Transverse colon (tissue), 4 donors: ENCODE measurements around the gene RYR3. TPM values are rescaled to one million over a fixed set of nuclear protein-coding genes. Genes with fewer than 3 reads are reported as not detected.

Source experiments
- DNase-seq: peaks from one replicate; pipeline ENCODE4 v3.0.0-alpha.2; 2019
- H3K27ac ChIP-seq, 4 donors: fragments of 200-600 bp; sonication (generic); 2 replicates each; pipeline ENCODE4 v1.5.1; 2016 to 2018; ENCODE audit warnings: inconsistent platforms in 4 of 4
- H3K27me3 ChIP-seq: fragments of 200-600 bp; sonication (generic); 2 replicates; pipeline ENCODE4 v1.5.1; 2017; ENCODE audit warnings: inconsistent platforms
- H3K36me3 ChIP-seq, 4 donors: fragments of 200-600 bp; sonication (generic); 2 replicates each; pipeline ENCODE4 v1.5.1; 2017 to 2019; ENCODE audit warnings: inconsistent platforms in 4 of 4
- H3K4me1 ChIP-seq, 4 donors: fragments of 200-600 bp; sonication (generic); 2 replicates each; pipeline ENCODE4 v1.5.1; 2017 to 2020; ENCODE audit warnings: inconsistent platforms in 4 of 4
- H3K4me3 ChIP-seq, 4 donors: fragments of 200-600 bp; sonication (generic); 1 replicate in 1 of 4; 2 replicates in 3 of 4; pipeline versions ENCODE4 v1.5.1 to v1.6.1; 2017 to 2019; ENCODE audit warnings: inconsistent platforms in 4 of 4
- H3K9me3 ChIP-seq, 2 donors: fragments of 200-600 bp; sonication (generic); 2 replicates each; pipeline ENCODE4 v1.5.1; 2017 to 2019; ENCODE audit warnings: inconsistent platforms in 2 of 2
- EP300 ChIP-seq: sonication (generic); formaldehyde crosslinking; IDR thresholded peaks from one replicate; pipeline ENCODE4 v1.6.1; 2017; ENCODE audit warnings: antibody characterized with exemption, low read depth
- POLR2A ChIP-seq: fragments of 450-650 bp; IDR thresholded peaks from one replicate; pipeline ENCODE4 v1.6.1; 2016; ENCODE audit warnings: antibody characterized with exemption, mild to moderate bottlenecking, moderate library complexity
- POLR2AphosphoS5 ChIP-seq, 3 donors: sonication (generic); formaldehyde crosslinking; IDR thresholded peaks; one replicate each; pipeline ENCODE4 v1.6.1; 2016; ENCODE audit warnings: antibody characterized with exemption in 3 of 3
- WGBS, 2 donors: methylation state at CpG; one replicate each; pipeline ENCODE4 v1.1.5; 2018; ENCODE audit warnings: low coverage in 1 of 2; 5-methylcytosine and 5-hydroxymethylcytosine counted together
- in situ Hi-C, 4 donors: fragments of 200-750 bp; cut with MboI; loops; one replicate each; pipeline versions ENCODE4 v1.15.0 to v1.15.1; 2017; ENCODE audit warnings: low sequenced_read_pairs in 3 of 4, low pct_ligation_motif_present in 1 of 4, low pct_unique_long_range_greater_than_20kb in 1 of 4
- intact Hi-C: fragments of 100-400 bp; cut with DNase I; formaldehyde crosslinking; loops from one replicate; pipeline ENCODE4 v1.15.1; 2023; ENCODE audit warnings: low total_unique reads
- total RNA-seq, 4 donors: library from RNA; depleted of rRNA; stranded (reverse); fragments of >200 nt; gene quantifications; one replicate each; pipeline ENCODE4 v1.1.0, GENCODE V29; 2016
- TF ChIP-seq, protein P1 (sequence below), 5 experiments: fragments of 200-600 bp in 3 of 5; fragments of 450-650 bp in 2 of 5; sonication (generic) in 3 of 5; IDR thresholded peaks; 1 replicate in 2 of 5; 2 replicates in 3 of 5; pipeline ENCODE4 v1.5.1; 2016 to 2017; ENCODE audit warnings: antibody characterized with exemption in 5 of 5, inconsistent platforms in 3 of 5, mild to moderate bottlenecking in 2 of 5, moderate library complexity in 1 of 5

Gene RYR3
- total RNA-seq, 4 donors from 2014 or later = 0.96 to 9.7 (median 5.4) TPM

GRCh38 chr15:33788906-33789540 lies 478.3 kb downstream of the RYR3 start:
- in situ Hi-C loops = no loop called here
- H3K27ac ChIP-seq = no peak overlapping the region
- H3K27me3 ChIP-seq = no peaks in the 10 kb centered on the region
- intact Hi-C loops = no loop called here
- DNase-seq = no peak
- no peak for TF ChIP-seq POLR2A
- TF ChIP-seq EP300 = no peak
- TF ChIP-seq POLR2AphosphoS5 (IDR thresholded peaks at IDR 0.05) = no peak
- TF ChIP-seq, protein P1, sequence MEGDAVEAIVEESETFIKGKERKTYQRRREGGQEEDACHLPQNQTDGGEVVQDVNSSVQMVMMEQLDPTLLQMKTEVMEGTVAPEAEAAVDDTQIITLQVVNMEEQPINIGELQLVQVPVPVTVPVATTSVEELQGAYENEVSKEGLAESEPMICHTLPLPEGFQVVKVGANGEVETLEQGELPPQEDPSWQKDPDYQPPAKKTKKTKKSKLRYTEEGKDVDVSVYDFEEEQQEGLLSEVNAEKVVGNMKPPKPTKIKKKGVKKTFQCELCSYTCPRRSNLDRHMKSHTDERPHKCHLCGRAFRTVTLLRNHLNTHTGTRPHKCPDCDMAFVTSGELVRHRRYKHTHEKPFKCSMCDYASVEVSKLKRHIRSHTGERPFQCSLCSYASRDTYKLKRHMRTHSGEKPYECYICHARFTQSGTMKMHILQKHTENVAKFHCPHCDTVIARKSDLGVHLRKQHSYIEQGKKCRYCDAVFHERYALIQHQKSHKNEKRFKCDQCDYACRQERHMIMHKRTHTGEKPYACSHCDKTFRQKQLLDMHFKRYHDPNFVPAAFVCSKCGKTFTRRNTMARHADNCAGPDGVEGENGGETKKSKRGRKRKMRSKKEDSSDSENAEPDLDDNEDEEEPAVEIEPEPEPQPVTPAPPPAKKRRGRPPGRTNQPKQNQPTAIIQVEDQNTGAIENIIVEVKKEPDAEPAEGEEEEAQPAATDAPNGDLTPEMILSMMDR (IDR thresholded peaks at IDR 0.05) = no peak
- no peaks in the 10 kb centered on the region for H3K36me3 ChIP-seq
- no peak overlapping the region for H3K4me3 ChIP-seq
- no peaks in the 10 kb centered on the region for H3K4me1 ChIP-seq
- no peaks in the 10 kb centered on the region for H3K9me3 ChIP-seq
- 44 to 55% methylated on average over 9 of the region's 9 CpGs for WGBS, 2 donors

DNA sequence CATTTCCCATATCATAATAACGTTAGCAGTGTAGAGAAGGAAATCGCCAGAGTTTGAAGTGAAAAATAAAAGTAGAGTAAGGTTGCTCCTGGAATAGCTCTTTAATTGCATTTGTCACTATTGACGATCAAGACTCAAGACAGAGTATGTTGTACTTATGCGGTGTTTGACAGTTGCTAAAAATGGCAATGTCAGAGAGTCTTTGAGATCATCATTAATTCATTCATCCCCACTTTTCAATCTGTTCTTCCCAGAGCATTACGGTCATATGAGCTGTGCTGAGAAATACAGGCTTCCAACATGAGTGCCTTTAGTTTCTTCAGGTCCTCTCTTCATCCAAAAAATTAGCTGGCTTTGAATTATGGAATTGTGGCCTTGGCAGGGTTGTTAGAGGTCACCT lies 483.7 kb downstream of the RYR3 start:
- Histone ChIP-seq H3K4me1 (no peaks in the 10 kb centered on the region), H3K27ac (no peak overlapping the region), H3K9me3 (no peaks in the 10 kb centered on the region), H3K36me3 (no peaks in the 10 kb centered on the region), H3K27me3 (no peaks in the 10 kb centered on the region), H3K4me3 (no peak overlapping the region)
- TF ChIP-seq EP300 = no peak
- TF ChIP-seq POLR2AphosphoS5 (IDR thresholded peaks at IDR 0.05) = no peak
- TF ChIP-seq POLR2A = no peak
- TF ChIP-seq, protein P1 (IDR thresholded peaks at IDR 0.05) = no peak
- in situ Hi-C loops (no loop called here), intact Hi-C loops (no loop called here)
- 87 to 91% methylated on average over 5 of the region's 5 CpGs for WGBS, 2 donors
- no peak for DNase-seq

DNA sequence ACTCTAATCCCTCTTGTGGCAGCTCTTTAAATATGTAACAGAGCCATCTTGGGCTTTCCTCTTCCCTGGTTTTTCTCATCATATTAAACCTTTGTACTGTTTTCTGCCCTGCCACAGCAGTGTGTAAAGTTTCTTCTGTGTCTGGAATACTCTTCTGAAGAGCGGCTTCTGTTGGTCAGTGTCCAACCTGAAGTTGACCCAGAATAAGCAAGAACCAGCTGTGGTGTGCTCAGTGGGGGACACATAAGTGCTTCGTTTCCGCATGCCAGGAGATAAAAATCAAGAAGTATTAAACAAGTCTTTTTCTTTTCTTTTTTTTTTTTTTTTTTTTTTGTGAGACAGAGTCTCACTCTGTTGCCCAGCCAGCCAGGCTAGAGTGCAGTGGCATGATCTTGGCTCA lies 484.3 kb downstream of the RYR3 start:
- H3K36me3 ChIP-seq = no peaks in the 10 kb centered on the region
- WGBS, 2 donors = 70 to 75% methylated on average over 3 of the region's 3 CpGs
- TF ChIP-seq POLR2A (no peak), EP300 (no peak), POLR2AphosphoS5 (IDR thresholded peaks at IDR 0.05) (no peak)
- TF ChIP-seq, protein P1 (IDR thresholded peaks at IDR 0.05) = no peak
- DNase-seq = no peak
- H3K4me3 ChIP-seq = no peak overlapping the region
- H3K4me1 ChIP-seq = no peaks in the 10 kb centered on the region
- H3K27me3 ChIP-seq = no peaks in the 10 kb centered on the region
- H3K27ac ChIP-seq = no peak overlapping the region
- intact Hi-C loops (no loop called here), in situ Hi-C loops (no loop called here)
- H3K9me3 ChIP-seq = no peaks in the 10 kb centered on the region

DNA sequence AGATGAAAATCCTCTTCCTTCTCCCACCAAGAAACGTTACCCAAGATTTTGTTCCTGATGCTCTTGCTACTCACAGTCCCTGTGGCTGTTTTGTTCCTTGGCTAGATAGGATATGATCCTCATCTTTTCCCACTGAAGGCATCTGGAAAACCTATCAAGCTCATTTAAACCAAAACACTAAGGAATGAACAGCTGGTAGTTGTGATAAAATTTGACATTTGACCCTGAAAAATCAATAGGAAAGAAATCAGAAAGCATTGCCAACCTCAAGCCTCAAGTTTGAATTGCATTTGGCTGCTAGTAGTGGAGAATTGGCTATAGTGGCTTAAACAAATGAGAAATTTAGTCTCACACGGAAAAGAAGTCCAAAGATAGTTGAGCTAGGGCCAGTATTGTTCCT lies 486.9 kb downstream of the RYR3 start:
- Histone ChIP-seq H3K4me3 (no peak overlapping the region), H3K4me1 (no peaks in the 10 kb centered on the region), H3K9me3 (no peaks in the 10 kb centered on the region), H3K36me3 (no peaks in the 10 kb centered on the region), H3K27me3 (no peaks in the 10 kb centered on the region), H3K27ac (no peak overlapping the region)
- intact Hi-C loops = no loop called here
- no peak for DNase-seq
- WGBS, 2 donors = 53 to 75% methylated on average over 1 to 2 of the region's 2 CpGs
- in situ Hi-C loops = no loop called here
- no peak for TF ChIP-seq POLR2A
- TF ChIP-seq POLR2AphosphoS5 (IDR thresholded peaks at IDR 0.05) = no peak
- TF ChIP-seq, protein P1 (IDR thresholded peaks at IDR 0.05) = no peak
- TF ChIP-seq EP300 = no peak
